HCT116 (cell line): ENCODE measurements around the gene RNF32.

Source experiments
- CTCF ChIP-seq, 3 experiments: fragments of 200-600 bp in 1 of 3; sonication (generic) in 1 of 3; IDR thresholded peaks in 2 of 3; conservative IDR thresholded peaks in 1 of 3; 2 replicates each; pipeline ENCODE4 v1.5.1; 2012 to 2017; ENCODE audit warnings: low read depth in 2 of 3, low read length in 2 of 3, antibody characterized with exemption in 1 of 3, borderline replicate concordance in 1 of 3, control low read depth in 1 of 3, mild to moderate bottlenecking in 1 of 3, mixed read lengths in 1 of 3, mixed run types in 1 of 3, moderate library complexity in 1 of 3; ENCODE audit not compliant: insufficient read depth in 1 of 3
- EGR1 ChIP-seq: IDR thresholded peaks from 2 replicates; pipeline ENCODE4 v1.6.1; 2012; ENCODE audit warnings: low read depth
- EZH2 ChIP-seq: fragments of 200-600 bp; sonication (generic); IDR thresholded peaks from 2 replicates; pipeline ENCODE4 v1.6.1; 2017; ENCODE audit warnings: antibody characterized with exemption, mixed run types
- POLR2A ChIP-seq: IDR thresholded peaks from 2 replicates; pipeline ENCODE4 v1.7.0; 2011; ENCODE audit warnings: borderline replicate concordance; ENCODE audit not compliant: insufficient read depth, insufficient read length; ENCODE audit errors: extremely low read depth
- POLR2AphosphoS5 ChIP-seq: IDR thresholded peaks from 2 replicates; pipeline ENCODE4 v1.6.1; 2011; ENCODE audit warnings: mild to moderate bottlenecking, low read depth, low read length, moderate library complexity
- RAD21 ChIP-seq: IDR thresholded peaks from 2 replicates; pipeline ENCODE4 v1.6.1; 2012; ENCODE audit warnings: low read depth, mild to moderate bottlenecking
- REST ChIP-seq: IDR thresholded peaks from 2 replicates; pipeline ENCODE4 v1.6.1; 2012; ENCODE audit warnings: low read depth
- SIN3A ChIP-seq: IDR thresholded peaks from 2 replicates; pipeline ENCODE4 v1.6.1; 2012; ENCODE audit warnings: low read depth
- YY1 ChIP-seq: IDR thresholded peaks from 2 replicates; pipeline ENCODE4 v1.6.1; 2011; ENCODE audit warnings: low read length, low read depth, moderate library complexity, mild to moderate bottlenecking; ENCODE audit not compliant: insufficient replicate concordance; ENCODE audit errors: extremely low read depth
- ZNF274 ChIP-seq: fragments of 200-500 bp; sonication (Bioruptor generic); IDR thresholded peaks from 2 replicates; pipeline ENCODE4 v1.6.1; 2014; ENCODE audit warnings: mild to moderate bottlenecking, low read depth, low read length, inconsistent platforms
- TF ChIP-seq, protein P1 (sequence below): IDR thresholded peaks from 2 replicates; pipeline ENCODE4 v1.6.1; 2012

DNA sequence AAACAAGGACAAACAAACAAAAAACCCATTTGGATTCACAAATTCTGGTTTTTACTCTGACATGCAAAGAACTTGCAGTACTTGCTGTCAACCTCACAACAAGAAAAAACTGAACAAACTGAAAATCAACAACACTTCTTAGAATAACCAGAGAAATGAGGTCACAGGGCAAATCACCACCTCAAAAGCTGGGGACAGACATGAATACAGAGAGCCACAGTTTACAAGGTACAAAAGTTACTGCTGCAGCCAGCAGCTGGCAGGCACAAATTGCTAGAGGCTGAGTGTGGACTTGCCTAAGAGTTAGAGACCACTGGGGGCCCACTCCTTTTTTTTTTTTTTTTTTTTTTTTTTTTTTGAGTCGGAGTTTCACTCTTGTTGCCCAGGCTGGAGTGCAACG lies 15.0 kb upstream of the RNF32 start:
- TF ChIP-seq YY1 (no peak), CTCF (IDR thresholded peaks at IDR 0.05 in 2 of 3, conservative IDR thresholded peaks at IDR 0.05 in 1 of 3; ENCODE audit: borderline replicate concordance in 1 of 3, insufficient read depth in 1 of 3, low read depth in 2 of 3, low read length in 2 of 3) (no peak), EZH2 (no peak), REST (no peak), ZNF274 (no peak), RAD21 (no peak), POLR2AphosphoS5 (no peak), POLR2A (no peak), EGR1 (no peak), SIN3A (no peak)
- TF ChIP-seq, protein P1, sequence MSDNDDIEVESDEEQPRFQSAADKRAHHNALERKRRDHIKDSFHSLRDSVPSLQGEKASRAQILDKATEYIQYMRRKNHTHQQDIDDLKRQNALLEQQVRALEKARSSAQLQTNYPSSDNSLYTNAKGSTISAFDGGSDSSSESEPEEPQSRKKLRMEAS: no peak
